Activated gamma-delta T cell treated with Interleukin-2 at 50 U/mL for 16 hours (primary cell): Measurements from ENCODE around the gene PHF13.
A peak's percentile ranks its signal among the peaks of the same experiment; 100 is the strongest.
"Not testable (repeated sequence)": the region's sequence is repeated elsewhere in the genome, so short reads cannot be mapped to it uniquely, and the experiment has no call there.

Experiments used
- DNase-seq: peaks from one replicate; pipeline ENCODE4 v3.0.0-alpha.2; 2020

PHF13 gene

GRCh38 chr1:6632588-6633514 is 19.3 kb downstream of the PHF13 start:
- no peak for DNase-seq

GRCh38 chr1:6634371-6635052 is 21.0 kb downstream of the PHF13 start:
- peak; percentile 40 for DNase-seq

- no peak for DNase-seq
Measured at GRCh38 chr1:6635161-6635909, 21.8 kb downstream of the PHF13 start.

- no peak for DNase-seq
Measured at GRCh38 chr1:6635910-6636760, 22.6 kb downstream of the PHF13 start.

- not testable (repeated sequence) for DNase-seq
Measured at GRCh38 chr1:6636778-6637177, 23.2 kb downstream of the PHF13 start.

GRCh38 chr1:6637770-6638169 is 24.2 kb downstream of the PHF13 start:
- no peak for DNase-seq

- DNase-seq = no peak
Measured at GRCh38 chr1:6638226-6638625, 24.7 kb downstream of the PHF13 start.

- DNase-seq = not testable (repeated sequence)
Measured at GRCh38 chr1:6640867-6641266, 27.3 kb downstream of the PHF13 start.

- no peak for DNase-seq
Measured at GRCh38 chr1:6645018-6645417, 31.5 kb downstream of the PHF13 start.

- peak; percentile 11 for DNase-seq
Measured at GRCh38 chr1:6646499-6647148, 33.1 kb downstream of the PHF13 start.

GRCh38 chr1:6648556-6648955 is 35.0 kb downstream of the PHF13 start:
- DNase-seq = no peak

GRCh38 chr1:6651909-6652308 is 38.4 kb downstream of the PHF13 start:
- DNase-seq = no peak

GRCh38 chr1:6652986-6653385 is 39.5 kb downstream of the PHF13 start:
- DNase-seq = no peak

- no peak for DNase-seq
Measured at GRCh38 chr1:6653436-6654290, 40.1 kb downstream of the PHF13 start.

GRCh38 chr1:6657138-6657537 is 43.6 kb downstream of the PHF13 start:
- DNase-seq = no peak

- no peak for DNase-seq
Measured at GRCh38 chr1:6658359-6659060, 45.0 kb downstream of the PHF13 start.

- DNase-seq = no peak
Measured at GRCh38 chr1:6660415-6661049, 47.0 kb downstream of the PHF13 start.

- DNase-seq = not testable (repeated sequence)
Measured at GRCh38 chr1:6662468-6662867, 48.9 kb downstream of the PHF13 start.

- DNase-seq = no peak
Measured at GRCh38 chr1:6666696-6667095, 53.2 kb downstream of the PHF13 start.

GRCh38 chr1:6667139-6667538 is 53.6 kb downstream of the PHF13 start:
- no peak for DNase-seq
